ENCODE results near the gene MEGF10.
A peak's percentile ranks its signal among the peaks of the same experiment; 100 is the strongest.
"Not testable (repeated sequence)": the region's sequence is repeated elsewhere in the genome, so short reads cannot be mapped to it uniquely, and the experiment has no call there.

The MEGF10 gene

GRCh38 chr5:127313379-127313778, 22.8 kb downstream of the MEGF10 start:
- ChIA-PET POLR2A (no interaction called here), CTCF (interaction anchor here (0.8 to 2.3 kb wide), 4 partner anchors 9 to 1145 kb away, joined by 3 to 8 read pairs (median 4); no protein-coding TSS in a partner anchor)
- no peak for DNase-seq (ENCODE audit: extremely low spot score)
- no peak for TF ChIP-seq TARDBP (IDR thresholded peaks at IDR 0.05)
- no peak for TF ChIP-seq FOXA1 (IDR thresholded peaks at IDR 0.05)
- TF ChIP-seq BHLHE40 (IDR thresholded peaks at IDR 0.05; ENCODE audit: borderline replicate concordance): no peak
- TF ChIP-seq FOXK2 (IDR thresholded peaks at IDR 0.05): no peak
- no peak for TF ChIP-seq HDGF (IDR thresholded peaks at IDR 0.05; ENCODE audit: borderline replicate concordance)
- no peak for TF ChIP-seq ARNT (IDR thresholded peaks at IDR 0.05)
- no peak for TF ChIP-seq SUZ12 (IDR thresholded peaks at IDR 0.05)
- no peak for TF ChIP-seq ELF4 (IDR thresholded peaks at IDR 0.05)
- no peak for TF ChIP-seq NFRKB (IDR thresholded peaks at IDR 0.05)
- no peak for TF ChIP-seq LEF1 (IDR thresholded peaks at IDR 0.05; ENCODE audit: borderline replicate concordance)
- no peak for TF ChIP-seq L3MBTL2 (conservative IDR thresholded peaks at IDR 0.05)
- TF ChIP-seq PKNOX1 (IDR thresholded peaks at IDR 0.05): no peak
- TF ChIP-seq SP1 (IDR thresholded peaks at IDR 0.05): no peak
- no peak for TF ChIP-seq ZNF384 (IDR thresholded peaks at IDR 0.05)

DNA sequence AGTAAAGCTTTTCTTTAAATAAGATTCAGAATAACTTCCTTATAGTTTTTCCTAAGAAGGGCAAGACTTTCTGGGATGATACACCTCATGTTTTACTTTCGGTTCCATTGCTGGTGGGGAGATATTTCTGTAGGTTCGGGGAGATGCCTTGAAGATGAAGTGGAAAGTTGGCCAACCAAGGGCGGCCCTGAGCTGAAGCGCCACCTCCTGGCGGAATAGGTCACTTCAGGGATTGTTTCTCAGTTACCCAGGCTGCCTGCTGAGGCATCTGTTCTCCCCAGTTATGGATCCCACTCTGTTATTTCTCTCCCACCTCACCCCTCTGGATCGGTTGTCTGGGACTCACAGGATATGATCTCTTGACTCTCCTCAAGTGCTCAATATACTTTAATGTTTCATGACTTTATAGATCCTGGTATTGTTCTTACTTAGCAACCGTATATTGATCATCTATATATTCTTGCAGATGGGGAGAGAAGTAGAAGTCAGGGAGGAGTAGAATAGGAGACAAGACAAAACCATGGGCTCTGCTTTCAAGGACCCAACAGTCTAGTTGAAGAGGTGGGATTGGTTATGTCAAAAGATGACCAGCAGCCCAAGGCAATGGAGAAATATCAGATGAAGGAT, 23.4 kb downstream of the MEGF10 start:
- TF ChIP-seq BHLHE40 (IDR thresholded peaks at IDR 0.05; ENCODE audit: borderline replicate concordance): no peak
- TF ChIP-seq ZNF384 (IDR thresholded peaks at IDR 0.05): no peak
- TF ChIP-seq ELF4 (IDR thresholded peaks at IDR 0.05): no peak
- TF ChIP-seq FOXM1 (IDR thresholded peaks at IDR 0.05; ENCODE audit: borderline replicate concordance): no peak
- DNase-seq (ENCODE audit: extremely low spot score): peak; percentile 81
- POLR2A ChIA-PET: no interaction called here
- CTCF ChIA-PET: interaction anchor here (0.8 to 2.3 kb wide), 4 partner anchors 10 to 1144 kb away, joined by 3 to 8 read pairs (median 4); no protein-coding TSS in a partner anchor

DNA sequence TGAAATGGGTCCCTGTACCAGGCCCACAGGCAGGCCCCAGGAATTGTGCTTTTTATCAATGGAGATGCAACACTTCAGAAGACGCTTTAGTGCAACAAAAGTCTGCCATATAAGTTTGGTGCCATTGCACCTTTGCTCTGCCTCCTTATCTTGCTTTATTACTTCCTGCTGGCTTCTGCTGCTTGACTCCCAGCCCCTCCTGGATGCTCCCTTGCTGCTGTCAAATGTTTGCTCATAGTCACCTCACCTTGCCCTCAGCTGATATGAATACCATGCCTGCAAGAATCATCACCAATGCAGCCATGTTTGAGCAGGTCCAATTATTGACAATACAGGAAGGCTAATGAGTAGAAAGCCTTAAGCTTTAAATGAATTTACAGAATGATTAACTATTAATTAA, 25.4 kb downstream of the MEGF10 start:
- DNase-seq (ENCODE audit: extremely low spot score): no peak
- POLR2A ChIA-PET: no interaction called here
- CTCF ChIA-PET: interaction anchor here (1.2 kb wide), 1 partner anchor 25 kb away, joined by 4 read pairs; the partner anchor contains the start of gene MEGF10
- TF ChIP-seq L3MBTL2 (conservative IDR thresholded peaks at IDR 0.05) (no peak), BHLHE40 (IDR thresholded peaks at IDR 0.05; ENCODE audit: borderline replicate concordance) (no peak), HDGF (IDR thresholded peaks at IDR 0.05; ENCODE audit: borderline replicate concordance) (no peak), ELF4 (IDR thresholded peaks at IDR 0.05) (no peak), SP1 (IDR thresholded peaks at IDR 0.05) (no peak), FOXA1 (IDR thresholded peaks at IDR 0.05) (no peak), ZNF384 (IDR thresholded peaks at IDR 0.05) (no peak), LEF1 (IDR thresholded peaks at IDR 0.05; ENCODE audit: borderline replicate concordance) (no peak), SUZ12 (IDR thresholded peaks at IDR 0.05) (no peak), FOXK2 (IDR thresholded peaks at IDR 0.05) (no peak), ARNT (IDR thresholded peaks at IDR 0.05) (no peak), PKNOX1 (IDR thresholded peaks at IDR 0.05) (no peak), NFRKB (IDR thresholded peaks at IDR 0.05) (no peak), TARDBP (IDR thresholded peaks at IDR 0.05) (no peak), CTBP1 (IDR thresholded peaks at IDR 0.05; ENCODE audit: borderline replicate concordance) (no peak), FOXM1 (IDR thresholded peaks at IDR 0.05; ENCODE audit: borderline replicate concordance) (no peak)

- DNase-seq (ENCODE audit: extremely low spot score); POLR2A ChIA-PET: not testable (repeated sequence)
- CTCF ChIA-PET: interaction anchor here (1.2 kb wide), 1 partner anchor 26 kb away, joined by 4 read pairs; the partner anchor contains the start of gene MEGF10
Observed at GRCh38 chr5:127317385-127317784, 26.8 kb downstream of the MEGF10 start.

DNA sequence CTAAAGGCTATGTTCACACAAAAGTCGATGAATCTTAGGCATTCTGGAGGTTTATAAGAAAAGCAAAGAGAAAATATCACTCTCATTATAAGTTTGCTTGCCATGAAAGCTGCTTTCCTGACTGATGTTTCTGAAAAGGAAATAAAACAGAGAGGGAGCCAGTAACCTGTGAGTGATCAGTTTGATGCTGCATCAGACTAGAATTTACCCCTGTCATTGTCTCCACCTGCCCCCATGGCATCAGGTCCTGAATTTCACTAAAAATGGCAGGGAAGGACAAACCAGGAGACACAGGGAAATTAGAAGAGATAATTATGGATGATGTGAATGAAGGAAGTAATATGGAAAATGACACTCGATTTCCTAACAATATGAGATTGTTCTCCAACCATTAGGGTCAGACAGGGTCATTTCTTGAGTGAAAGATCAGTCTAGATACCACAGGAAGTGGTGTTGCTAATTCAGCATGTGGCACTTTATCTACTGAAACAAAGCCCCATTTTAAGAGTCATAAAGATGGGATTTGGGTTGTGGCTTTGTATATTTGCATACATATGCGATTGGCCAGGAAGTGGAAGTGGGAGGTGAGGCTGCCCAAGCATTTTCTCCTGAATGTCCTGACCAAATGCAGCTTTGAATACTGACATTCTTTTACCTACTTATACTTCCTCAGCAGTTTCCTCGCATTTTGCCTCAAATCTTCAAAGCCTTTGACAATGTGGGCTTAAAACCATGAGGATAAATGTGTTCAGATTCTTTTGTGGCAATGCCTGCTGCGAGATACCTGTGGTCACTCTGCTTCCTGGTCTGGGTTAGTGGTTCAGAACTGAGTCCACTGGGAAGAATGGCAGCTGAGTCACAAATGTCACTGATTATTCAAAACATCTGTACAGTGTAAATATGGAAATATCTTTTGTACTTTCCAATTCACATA, 29.7 kb downstream of the MEGF10 start:
- DNase-seq (ENCODE audit: extremely low spot score): no peak
- CTCF ChIA-PET: interaction anchor here (0.6 kb wide), 1 partner anchor 512 kb away, joined by 3 read pairs; no protein-coding TSS in a partner anchor
- POLR2A ChIA-PET: no interaction called here
- TF ChIP-seq ELF4 (IDR thresholded peaks at IDR 0.05): no peak
- no peak for TF ChIP-seq ARNT (IDR thresholded peaks at IDR 0.05)
- no peak for TF ChIP-seq FOXM1 (IDR thresholded peaks at IDR 0.05; ENCODE audit: borderline replicate concordance)
- no peak for TF ChIP-seq TARDBP (IDR thresholded peaks at IDR 0.05)
- TF ChIP-seq HDGF (IDR thresholded peaks at IDR 0.05; ENCODE audit: borderline replicate concordance): no peak
- no peak for TF ChIP-seq PKNOX1 (IDR thresholded peaks at IDR 0.05)
- TF ChIP-seq CTBP1 (IDR thresholded peaks at IDR 0.05; ENCODE audit: borderline replicate concordance): no peak
- no peak for TF ChIP-seq SP1 (IDR thresholded peaks at IDR 0.05)
- TF ChIP-seq BHLHE40 (IDR thresholded peaks at IDR 0.05; ENCODE audit: borderline replicate concordance): no peak
- TF ChIP-seq L3MBTL2 (conservative IDR thresholded peaks at IDR 0.05): no peak
- no peak for TF ChIP-seq FOXK2 (IDR thresholded peaks at IDR 0.05)
- TF ChIP-seq NFRKB (IDR thresholded peaks at IDR 0.05): no peak
- TF ChIP-seq SUZ12 (IDR thresholded peaks at IDR 0.05): no peak
- no peak for TF ChIP-seq ZNF384 (IDR thresholded peaks at IDR 0.05)

GRCh38 chr5:127321465-127321864, 30.9 kb downstream of the MEGF10 start:
- no peak for DNase-seq (ENCODE audit: extremely low spot score)
- CTCF ChIA-PET: no interaction called here
- TF ChIP-seq FOXM1 (IDR thresholded peaks at IDR 0.05; ENCODE audit: borderline replicate concordance) (no peak), TARDBP (IDR thresholded peaks at IDR 0.05) (no peak), HDGF (IDR thresholded peaks at IDR 0.05; ENCODE audit: borderline replicate concordance) (no peak), LEF1 (IDR thresholded peaks at IDR 0.05; ENCODE audit: borderline replicate concordance) (no peak), L3MBTL2 (conservative IDR thresholded peaks at IDR 0.05) (no peak), SUZ12 (IDR thresholded peaks at IDR 0.05) (no peak), BHLHE40 (IDR thresholded peaks at IDR 0.05; ENCODE audit: borderline replicate concordance) (no peak), ELF4 (IDR thresholded peaks at IDR 0.05) (no peak), CTBP1 (IDR thresholded peaks at IDR 0.05; ENCODE audit: borderline replicate concordance) (no peak), ZNF384 (IDR thresholded peaks at IDR 0.05) (no peak), ARNT (IDR thresholded peaks at IDR 0.05) (no peak), FOXA1 (IDR thresholded peaks at IDR 0.05) (no peak), NFRKB (IDR thresholded peaks at IDR 0.05) (no peak), SP1 (IDR thresholded peaks at IDR 0.05) (no peak), PKNOX1 (IDR thresholded peaks at IDR 0.05) (no peak), FOXK2 (IDR thresholded peaks at IDR 0.05) (no peak)
- POLR2A ChIA-PET: no interaction called here

All from HEK293T (cell line).